K562 (cell line): Measurements from ENCODE around the gene HEATR9. TPM values are rescaled to one million over a fixed set of nuclear protein-coding genes. Genes with fewer than 3 reads are reported as not detected.

Experiments used
- ATAC-seq: fragments of 200-7000 bp; cut with Tn5 transposase; 3 replicates; pipeline ENCODE4 v1.9.1; 2020; ENCODE audit warnings: moderate library complexity
- BruUV-seq: library from RNA; stranded (reverse); fragments of 400-500 nt; replicated peaks from 2 replicates; lab custom pipeline; 2021; lab: Mats Ljungman, UMichigan
- CTCF ChIA-PET: fragments of 300-600 bp; formaldehyde crosslinking; extraction: SDS; loops from one replicate; lab custom pipeline; 2021; ENCODE audit warnings: low intra/inter-chr PET ratio; lab: Yijun Ruan, JAX
- POLR2A ChIA-PET: fragments of 300-600, 350-650 bp; sonication (Branson Sonifier 250); formaldehyde crosslinking; extraction: SDS; loops from one replicate; lab custom pipeline; 2021; ENCODE audit warnings: antibody characterized with exemption, inconsistent platforms; lab: Yijun Ruan, JAX
- DNase-seq, 4 experiments: peaks; one replicate each; pipeline versions ENCODE4 v3.0.0 to v3.0.0-alpha.2; 2011 to 2018; ENCODE audit warnings: low spot score in 3 of 4, mixed read lengths in 3 of 4; ENCODE audit errors: extremely low read depth in 1 of 4
- FAIRE-seq: peaks from 2 replicates; lab custom pipeline; 2011; peaks lifted over from hg19 to GRCh38; lab: Jason Lieb, UNC
- H2AFZ ChIP-seq: 2 replicates; pipeline ENCODE4 v1.6.0; 2011; ENCODE audit warnings: low read depth, low read length, control low read depth, inconsistent platforms
- H3K27ac ChIP-seq: fragments of 200-600 bp; 3 replicates; pipeline ENCODE4 v1.8.0; 2011; ENCODE audit warnings: low read depth, mild to moderate bottlenecking, control low read depth, inconsistent platforms, low read length, moderate library complexity, mixed read lengths; ENCODE audit errors: extremely low read depth
- H3K27me3 ChIP-seq, 2 experiments: fragments of 300-600 bp in 1 of 2; 2 replicates in 1 of 2; 3 replicates in 1 of 2; pipeline versions ENCODE4 v1.6.0 to v1.8.0; 2011; ENCODE audit warnings: inconsistent platforms in 2 of 2, low read length in 2 of 2, mild to moderate bottlenecking in 1 of 2, mixed read lengths in 1 of 2, moderate library complexity in 1 of 2; ENCODE audit not compliant: control insufficient read depth in 2 of 2, insufficient read depth in 2 of 2
- H3K36me3 ChIP-seq: fragments of 300-600 bp; 3 replicates; pipeline ENCODE4 v1.8.0; 2011; ENCODE audit warnings: mild to moderate bottlenecking, low read length, inconsistent platforms; ENCODE audit not compliant: control insufficient read depth, insufficient read depth
- H3K4me1 ChIP-seq, 2 experiments: fragments of 200-600 bp in 1 of 2; replicated peaks in 1 of 2; 2 replicates in 1 of 2; 3 replicates in 1 of 2; pipeline versions ENCODE4 v1.5.1 to v1.8.0; 2011; ENCODE audit warnings: inconsistent platforms in 2 of 2, low read length in 2 of 2, mild to moderate bottlenecking in 1 of 2, mixed read lengths in 1 of 2, moderate library complexity in 1 of 2; ENCODE audit not compliant: control insufficient read depth in 2 of 2, insufficient read depth in 2 of 2
- H3K4me2 ChIP-seq: 2 replicates; pipeline ENCODE4 v1.6.1; 2011; ENCODE audit warnings: low read length, control low read depth, inconsistent platforms, mixed read lengths; ENCODE audit not compliant: insufficient read depth
- H3K4me3 ChIP-seq: fragments of 200-600 bp; sonication (generic), shearing (Covaris generic); 2 replicates; pipeline ENCODE4 v1.5.1; 2016; ENCODE audit warnings: control low read depth, inconsistent platforms
- H3K79me2 ChIP-seq: fragments of 200-600 bp; 3 replicates; pipeline ENCODE4 v1.8.0; 2011; ENCODE audit warnings: low read length, inconsistent platforms; ENCODE audit not compliant: control insufficient read depth, insufficient read depth
- H3K9ac ChIP-seq, 2 experiments: 2 replicates each; pipeline versions ENCODE4 v1.6.0 to v1.6.1; 2011; ENCODE audit warnings: low read depth in 2 of 2, low read length in 2 of 2, control low read depth in 1 of 2, inconsistent platforms in 1 of 2, mild to moderate bottlenecking in 1 of 2, mixed read lengths in 1 of 2; ENCODE audit not compliant: insufficient read depth in 1 of 2
- H3K9me1 ChIP-seq: one replicate; pipeline ENCODE4 v1.6.0; 2011; ENCODE audit warnings: inconsistent platforms, mild to moderate bottlenecking, low read length, moderate library complexity; ENCODE audit not compliant: control insufficient read depth, insufficient read depth
- H3K9me3 ChIP-seq: replicated peaks from 2 replicates; pipeline ENCODE4 v1.5.1; 2011; ENCODE audit warnings: low read depth, low read length, inconsistent platforms; ENCODE audit not compliant: control insufficient read depth, insufficient read depth
- H4K20me1 ChIP-seq: replicated peaks from 2 replicates; pipeline ENCODE4 v1.6.1; 2011; ENCODE audit warnings: low read length, inconsistent platforms, mixed read lengths; ENCODE audit not compliant: control insufficient read depth, insufficient read depth
- CHD1 ChIP-seq: fragments of 200-600 bp; sonication (generic); IDR thresholded peaks from one replicate; pipeline ENCODE4 v1.6.1; 2012; ENCODE audit warnings: mild to moderate bottlenecking, moderate library complexity, low read length, inconsistent platforms
- E4F1 ChIP-seq: fragments of 250-450 bp; sonication (Bioruptor Pico); IDR thresholded peaks from 2 replicates; pipeline ENCODE4 v1.5.0; 2021; ENCODE audit warnings: mild to moderate bottlenecking, borderline replicate concordance
- GATAD2A ChIP-seq: fragments of 450-650 bp; IDR thresholded peaks from 2 replicates; pipeline ENCODE4 v1.6.1; 2017
- KLF1 ChIP-seq: fragments of 450-650 bp; IDR thresholded peaks from 2 replicates; pipeline ENCODE4 v1.6.1; 2016; ENCODE audit warnings: missing genetic modification characterization, missing compliant biosample characterization
- ZNF121 ChIP-seq: sonication (generic); formaldehyde crosslinking; conservative IDR thresholded peaks from 2 replicates; pipeline ENCODE4 v1.8.0; 2022; ENCODE audit warnings: missing genetic modification reagents
- WGBS: fragments of 100-300 bp; shearing (Covaris generic); methylation state at CpG from one replicate; pipeline ENCODE4 v1.1.6; 2016; ENCODE audit warnings: low coverage, mixed read lengths; ENCODE audit not compliant: insufficient coverage; ENCODE audit errors: missing lambda C conversion rate; 5-methylcytosine and 5-hydroxymethylcytosine counted together
- in situ Hi-C: fragments of 300-500 bp; cut with MboI; formaldehyde crosslinking; loops from 4 replicates; pipeline ENCODE4 v1.15.0; 2018; ENCODE audit warnings: inconsistent platforms, mixed read lengths
- intact Hi-C: fragments of 100-400 bp; cut with micrococcal nuclease; formaldehyde crosslinking; loops from 2 replicates; pipeline ENCODE4 v1.14.2; 2022
- polyA plus RNA-seq, 8 experiments: library from polyadenylated mRNA; depleted of rRNA in 4 of 8; stranded (reverse) in 5 of 8; unstranded in 3 of 8; fragments of >200 nt; fragmentation: Nextera tagmentation in 2 of 8; fragmentation: Illumina TruSeq in 1 of 8; extraction: Ambion mirVana in 2 of 8; extraction: Trizol in 1 of 8; gene quantifications; 2 replicates each; pipeline versions ENCODE4 v1.2.1 to v1.2.3, GENCODE V29; 2011 to 2014; ENCODE audit warnings: inconsistent platforms in 1 of 8, missing spikeins in 1 of 8
- total RNA-seq, 7 experiments: library from RNA; depleted of rRNA in 6 of 7; stranded (reverse); fragments of >200 nt in 6 of 7; fragmentation: Illumina TruSeq in 2 of 7; extraction: Trizol in 2 of 7; gene quantifications; 2 replicates each; pipeline versions ENCODE4 v1.2.1 to v1.2.3, GENCODE V29; 2011 to 2021; ENCODE audit warnings: low replicate concordance in 1 of 7
- TF ChIP-seq, protein P1 (sequence below): fragments of 450-650 bp; IDR thresholded peaks from 2 replicates; pipeline ENCODE4 v1.6.1; 2016
- TF ChIP-seq, protein P2 (sequence below): sonication (generic); formaldehyde crosslinking; IDR thresholded peaks from 2 replicates; pipeline ENCODE4 v1.8.0; 2023; ENCODE audit warnings: missing genetic modification reagents, mild to moderate bottlenecking, borderline replicate concordance

HEATR9 gene
- total and polyA plus RNA-seq, 9 of the 15 experiments (the other 6 are each of a cell fraction or from before 2014, with no cell fraction given), result not detected

- ATAC-seq (no peak), FAIRE-seq (no peak), DNase-seq (no peak)
- 19% methylated on average over 5 of the region's 5 CpGs for WGBS
- ChIA-PET CTCF (no interaction called here), POLR2A (interaction anchor here (0.6 to 2.4 kb wide), 2 partner anchors 8 to 48 kb away, joined by 3 to 7 read pairs; no protein-coding TSS in a partner anchor)
- Histone ChIP-seq H3K4me1 (peaks cover 13 to 23% of the 10 kb centered on the region in 2 experiments; a peak in 4 of 5 replicates), H3K4me3 (no peak overlapping the region), H3K9ac (no peak overlapping the region), H3K79me2 (no peaks in the 10 kb centered on the region), H3K4me2 (no peak overlapping the region), H3K9me1 (no peaks in the 10 kb centered on the region), H4K20me1 (no peaks in the 10 kb centered on the region), H3K36me3 (no peaks in the 10 kb centered on the region), H3K9me3 (no peaks in the 10 kb centered on the region), H3K27me3 (no peaks in the 10 kb centered on the region), H2AFZ (no peak overlapping the region), H3K27ac (no peak overlapping the region)
- BruUV-seq, result no TSS peak
- intact Hi-C loops (no loop called here), in situ Hi-C loops (no loop called here)
- TF ChIP-seq KLF1 (tag), result no peak
- no peak for TF ChIP-seq ZNF121 (CRISPR knock-in tag)
- TF ChIP-seq, protein P1, sequence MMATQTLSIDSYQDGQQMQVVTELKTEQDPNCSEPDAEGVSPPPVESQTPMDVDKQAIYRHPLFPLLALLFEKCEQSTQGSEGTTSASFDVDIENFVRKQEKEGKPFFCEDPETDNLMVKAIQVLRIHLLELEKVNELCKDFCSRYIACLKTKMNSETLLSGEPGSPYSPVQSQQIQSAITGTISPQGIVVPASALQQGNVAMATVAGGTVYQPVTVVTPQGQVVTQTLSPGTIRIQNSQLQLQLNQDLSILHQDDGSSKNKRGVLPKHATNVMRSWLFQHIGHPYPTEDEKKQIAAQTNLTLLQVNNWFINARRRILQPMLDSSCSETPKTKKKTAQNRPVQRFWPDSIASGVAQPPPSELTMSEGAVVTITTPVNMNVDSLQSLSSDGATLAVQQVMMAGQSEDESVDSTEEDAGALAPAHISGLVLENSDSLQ, result no peak
- TF ChIP-seq GATAD2A, result no peak
- TF ChIP-seq, protein P2, sequence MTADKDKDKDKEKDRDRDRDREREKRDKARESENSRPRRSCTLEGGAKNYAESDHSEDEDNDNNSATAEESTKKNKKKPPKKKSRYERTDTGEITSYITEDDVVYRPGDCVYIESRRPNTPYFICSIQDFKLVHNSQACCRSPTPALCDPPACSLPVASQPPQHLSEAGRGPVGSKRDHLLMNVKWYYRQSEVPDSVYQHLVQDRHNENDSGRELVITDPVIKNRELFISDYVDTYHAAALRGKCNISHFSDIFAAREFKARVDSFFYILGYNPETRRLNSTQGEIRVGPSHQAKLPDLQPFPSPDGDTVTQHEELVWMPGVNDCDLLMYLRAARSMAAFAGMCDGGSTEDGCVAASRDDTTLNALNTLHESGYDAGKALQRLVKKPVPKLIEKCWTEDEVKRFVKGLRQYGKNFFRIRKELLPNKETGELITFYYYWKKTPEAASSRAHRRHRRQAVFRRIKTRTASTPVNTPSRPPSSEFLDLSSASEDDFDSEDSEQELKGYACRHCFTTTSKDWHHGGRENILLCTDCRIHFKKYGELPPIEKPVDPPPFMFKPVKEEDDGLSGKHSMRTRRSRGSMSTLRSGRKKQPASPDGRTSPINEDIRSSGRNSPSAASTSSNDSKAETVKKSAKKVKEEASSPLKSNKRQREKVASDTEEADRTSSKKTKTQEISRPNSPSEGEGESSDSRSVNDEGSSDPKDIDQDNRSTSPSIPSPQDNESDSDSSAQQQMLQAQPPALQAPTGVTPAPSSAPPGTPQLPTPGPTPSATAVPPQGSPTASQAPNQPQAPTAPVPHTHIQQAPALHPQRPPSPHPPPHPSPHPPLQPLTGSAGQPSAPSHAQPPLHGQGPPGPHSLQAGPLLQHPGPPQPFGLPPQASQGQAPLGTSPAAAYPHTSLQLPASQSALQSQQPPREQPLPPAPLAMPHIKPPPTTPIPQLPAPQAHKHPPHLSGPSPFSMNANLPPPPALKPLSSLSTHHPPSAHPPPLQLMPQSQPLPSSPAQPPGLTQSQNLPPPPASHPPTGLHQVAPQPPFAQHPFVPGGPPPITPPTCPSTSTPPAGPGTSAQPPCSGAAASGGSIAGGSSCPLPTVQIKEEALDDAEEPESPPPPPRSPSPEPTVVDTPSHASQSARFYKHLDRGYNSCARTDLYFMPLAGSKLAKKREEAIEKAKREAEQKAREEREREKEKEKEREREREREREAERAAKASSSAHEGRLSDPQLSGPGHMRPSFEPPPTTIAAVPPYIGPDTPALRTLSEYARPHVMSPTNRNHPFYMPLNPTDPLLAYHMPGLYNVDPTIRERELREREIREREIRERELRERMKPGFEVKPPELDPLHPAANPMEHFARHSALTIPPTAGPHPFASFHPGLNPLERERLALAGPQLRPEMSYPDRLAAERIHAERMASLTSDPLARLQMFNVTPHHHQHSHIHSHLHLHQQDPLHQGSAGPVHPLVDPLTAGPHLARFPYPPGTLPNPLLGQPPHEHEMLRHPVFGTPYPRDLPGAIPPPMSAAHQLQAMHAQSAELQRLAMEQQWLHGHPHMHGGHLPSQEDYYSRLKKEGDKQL (CRISPR knock-in tag), result no peak
- TF ChIP-seq E4F1 (CRISPR knock-in tag), result no peak
- no peak for TF ChIP-seq CHD1
These were observed 39.0 kb upstream of the HEATR9 start for GRCh38 chr17:35907691-35908090.
